ENCODE results near the gene LRRIQ1. TPM values are rescaled to one million over a fixed set of nuclear protein-coding genes. Genes with fewer than 3 reads are reported as not detected.

Gene LRRIQ1
- total and polyA plus RNA-seq, 2 of the 4 experiments (the other 2 are of a cell fraction): under 0.01 to 0.05 TPM

DNA sequence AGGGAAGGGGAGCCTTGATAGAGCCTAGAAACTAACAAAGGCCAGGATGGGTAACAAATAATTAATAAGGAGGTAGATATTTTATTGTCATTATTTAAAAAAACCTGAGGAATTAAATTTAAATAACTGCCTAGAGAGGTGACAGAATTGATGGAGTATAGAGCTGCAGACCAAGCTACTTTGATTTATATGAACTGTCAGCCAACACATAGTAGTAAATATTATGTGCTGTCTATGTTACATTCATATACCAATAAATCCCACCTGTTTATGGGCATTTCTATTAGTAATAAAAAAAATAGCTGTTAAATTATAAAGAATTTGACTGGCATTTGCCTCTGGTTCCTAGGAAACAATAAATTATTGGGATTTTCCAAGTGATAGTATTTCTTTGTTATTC is 37.8 kb upstream of the LRRIQ1 start:
- ATAC-seq (ENCODE audit: low read depth) (no peak), DNase-seq (no peak)
- no peak overlapping the region for H2BK20ac ChIP-seq (ENCODE audit: low read depth, low read length)
- H3K27me3 ChIP-seq (ENCODE audit: control insufficient read depth, insufficient read depth, low read length): no peaks in the 10 kb centered on the region
- H2AK9ac ChIP-seq (replicated peaks; ENCODE audit: low read depth, low read length, poor library complexity): no peak overlapping the region
- no peak overlapping the region for H2BK120ac ChIP-seq (ENCODE audit: low read depth, low read length)
- intact Hi-C loops (cut with micrococcal nuclease) (no loop called here), dilution Hi-C loops (cut with HindIII; ENCODE audit: low sequenced_read_pairs, unreplicated experiment) (no loop called here), in situ Hi-C loops (cut with MboI; ENCODE audit: low sequenced_read_pairs) (no loop called here)
- H3K9ac ChIP-seq (ENCODE audit: low read depth, low read length): no peak overlapping the region
- no peak overlapping the region for H4K5ac ChIP-seq (ENCODE audit: low read depth, low read length)
- no peak overlapping the region for H4K91ac ChIP-seq (ENCODE audit: insufficient read depth, low read depth, low read length)
- no peaks in the 10 kb centered on the region for H3K79me1 ChIP-seq (ENCODE audit: low read depth in 1 of 2, low read length in 2 of 2)
- H2BK5ac ChIP-seq (ENCODE audit: low read depth, low read length, poor library complexity, severe bottlenecking): no peak overlapping the region
- no peaks in the 10 kb centered on the region for H4K20me1 ChIP-seq (ENCODE audit: insufficient read depth, low read length)
- H3K9me3 ChIP-seq (ENCODE audit: control insufficient read depth, insufficient read depth, low read length): no peaks in the 10 kb centered on the region
- POLR2A ChIA-PET (ENCODE audit: unreplicated experiment): no interaction called here
- TF ChIP-seq NFE2L2 (IDR thresholded peaks at IDR 0.05; ENCODE audit: low read depth, low read length) (no peak), FOS (IDR thresholded peaks at IDR 0.05; ENCODE audit: low read depth, low read length) (no peak), CEBPB (IDR thresholded peaks at IDR 0.05; ENCODE audit: low read depth, low read length) (no peak), MXI1 (IDR thresholded peaks at IDR 0.05; ENCODE audit: borderline replicate concordance, low read depth, low read length) (no peak), RAD21 (IDR thresholded peaks at IDR 0.05; ENCODE audit: low read length) (no peak), RCOR1 (IDR thresholded peaks at IDR 0.05; ENCODE audit: insufficient replicate concordance, low read length) (no peak), BHLHE40 (IDR thresholded peaks at IDR 0.05; ENCODE audit: low read depth, low read length) (no peak), MAZ (IDR thresholded peaks at IDR 0.05; ENCODE audit: borderline replicate concordance, low read depth, low read length) (no peak), RFX5 (IDR thresholded peaks at IDR 0.05; ENCODE audit: low read depth, low read length) (no peak), SMC3 (IDR thresholded peaks at IDR 0.05; ENCODE audit: low read depth, low read length) (no peak)
- TF ChIP-seq, protein P1, sequence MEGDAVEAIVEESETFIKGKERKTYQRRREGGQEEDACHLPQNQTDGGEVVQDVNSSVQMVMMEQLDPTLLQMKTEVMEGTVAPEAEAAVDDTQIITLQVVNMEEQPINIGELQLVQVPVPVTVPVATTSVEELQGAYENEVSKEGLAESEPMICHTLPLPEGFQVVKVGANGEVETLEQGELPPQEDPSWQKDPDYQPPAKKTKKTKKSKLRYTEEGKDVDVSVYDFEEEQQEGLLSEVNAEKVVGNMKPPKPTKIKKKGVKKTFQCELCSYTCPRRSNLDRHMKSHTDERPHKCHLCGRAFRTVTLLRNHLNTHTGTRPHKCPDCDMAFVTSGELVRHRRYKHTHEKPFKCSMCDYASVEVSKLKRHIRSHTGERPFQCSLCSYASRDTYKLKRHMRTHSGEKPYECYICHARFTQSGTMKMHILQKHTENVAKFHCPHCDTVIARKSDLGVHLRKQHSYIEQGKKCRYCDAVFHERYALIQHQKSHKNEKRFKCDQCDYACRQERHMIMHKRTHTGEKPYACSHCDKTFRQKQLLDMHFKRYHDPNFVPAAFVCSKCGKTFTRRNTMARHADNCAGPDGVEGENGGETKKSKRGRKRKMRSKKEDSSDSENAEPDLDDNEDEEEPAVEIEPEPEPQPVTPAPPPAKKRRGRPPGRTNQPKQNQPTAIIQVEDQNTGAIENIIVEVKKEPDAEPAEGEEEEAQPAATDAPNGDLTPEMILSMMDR (conservative IDR thresholded peaks at IDR 0.05; ENCODE audit: low read depth, low read length): no peak
- TF ChIP-seq, protein P2, sequence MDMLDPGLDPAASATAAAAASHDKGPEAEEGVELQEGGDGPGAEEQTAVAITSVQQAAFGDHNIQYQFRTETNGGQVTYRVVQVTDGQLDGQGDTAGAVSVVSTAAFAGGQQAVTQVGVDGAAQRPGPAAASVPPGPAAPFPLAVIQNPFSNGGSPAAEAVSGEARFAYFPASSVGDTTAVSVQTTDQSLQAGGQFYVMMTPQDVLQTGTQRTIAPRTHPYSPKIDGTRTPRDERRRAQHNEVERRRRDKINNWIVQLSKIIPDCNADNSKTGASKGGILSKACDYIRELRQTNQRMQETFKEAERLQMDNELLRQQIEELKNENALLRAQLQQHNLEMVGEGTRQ (IDR thresholded peaks at IDR 0.05; ENCODE audit: low read depth, low read length): no peak
- TF ChIP-seq, protein P3, sequence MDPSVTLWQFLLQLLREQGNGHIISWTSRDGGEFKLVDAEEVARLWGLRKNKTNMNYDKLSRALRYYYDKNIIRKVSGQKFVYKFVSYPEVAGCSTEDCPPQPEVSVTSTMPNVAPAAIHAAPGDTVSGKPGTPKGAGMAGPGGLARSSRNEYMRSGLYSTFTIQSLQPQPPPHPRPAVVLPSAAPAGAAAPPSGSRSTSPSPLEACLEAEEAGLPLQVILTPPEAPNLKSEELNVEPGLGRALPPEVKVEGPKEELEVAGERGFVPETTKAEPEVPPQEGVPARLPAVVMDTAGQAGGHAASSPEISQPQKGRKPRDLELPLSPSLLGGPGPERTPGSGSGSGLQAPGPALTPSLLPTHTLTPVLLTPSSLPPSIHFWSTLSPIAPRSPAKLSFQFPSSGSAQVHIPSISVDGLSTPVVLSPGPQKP (IDR thresholded peaks at IDR 0.05; ENCODE audit: borderline replicate concordance, low read depth, low read length): no peak
- H2BK15ac ChIP-seq (ENCODE audit: low read depth, low read length): no peak overlapping the region
- no peak overlapping the region for H3K56ac ChIP-seq (ENCODE audit: extremely low read depth, insufficient read depth, low read length)
- no peak overlapping the region for H4K8ac ChIP-seq (ENCODE audit: low read depth in 2 of 2, low read length in 2 of 2)
- H3K4me1 ChIP-seq (ENCODE audit: control insufficient read depth, insufficient read depth, low read length): peaks cover 10% of the 10 kb centered on the region
- CTCF ChIA-PET: no interaction called here
- H3K9me1 ChIP-seq (ENCODE audit: insufficient read depth, low read length): peaks cover 5% of the 10 kb centered on the region; the same call in 1 of the 2 replicates
- H2AK5ac ChIP-seq (ENCODE audit: low read depth, low read length): no peak overlapping the region
- H3K4me2 ChIP-seq (ENCODE audit: low read depth, low read length): no peak overlapping the region
- no peaks in the 10 kb centered on the region for H3K36me3 ChIP-seq (ENCODE audit: control insufficient read depth, insufficient read depth, low read length)
- BruUV-seq (replicated peaks): no TSS peak
- no peak overlapping the region for H2AFZ ChIP-seq (replicated peaks; ENCODE audit: low read length, poor library complexity)
- H3K18ac ChIP-seq (ENCODE audit: low read depth, low read length): no peak overlapping the region
- no peak overlapping the region for H3K4me3 ChIP-seq (ENCODE audit: insufficient read depth, low read depth, low read length)
- no peak overlapping the region for H3K14ac ChIP-seq (replicated peaks; ENCODE audit: low read depth, low read length)
- H3K27ac ChIP-seq (ENCODE audit: insufficient read depth, low read length): no peak overlapping the region
- no peak overlapping the region for H3K23ac ChIP-seq (ENCODE audit: low read depth, low read length)
- H3K4ac ChIP-seq (ENCODE audit: low read depth, low read length): no peak overlapping the region
